GM19035 (cell line): Measurements from ENCODE around the gene EZH2.

Experiments used
- ATAC-seq: cut with Tn5 transposase; IDR thresholded peaks from one replicate; pipeline ENCODE4 v1.9.1; 2021; ENCODE audit not compliant: unreplicated experiment

Gene EZH2

DNA sequence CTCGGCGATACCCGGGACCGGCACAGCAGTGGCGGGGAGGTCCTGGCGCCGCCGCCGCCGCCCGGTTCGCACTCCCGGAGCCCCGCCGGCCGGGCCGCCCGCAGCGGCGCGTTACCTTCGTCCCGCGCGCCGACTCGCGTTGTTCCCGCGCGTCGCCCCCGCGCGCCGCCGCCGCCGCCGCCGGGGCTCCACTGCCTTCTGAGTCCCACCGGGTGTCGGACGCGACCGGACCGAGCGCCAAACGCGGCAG is at the start of gene EZH2:
Gene EZH2, minus strand, starts transcription at position 243 of the 250 bp plus-strand sequence. CDS start 36,993 bp downstream, outside the sequence.
- ATAC-seq, result peak; percentile 28

DNA sequence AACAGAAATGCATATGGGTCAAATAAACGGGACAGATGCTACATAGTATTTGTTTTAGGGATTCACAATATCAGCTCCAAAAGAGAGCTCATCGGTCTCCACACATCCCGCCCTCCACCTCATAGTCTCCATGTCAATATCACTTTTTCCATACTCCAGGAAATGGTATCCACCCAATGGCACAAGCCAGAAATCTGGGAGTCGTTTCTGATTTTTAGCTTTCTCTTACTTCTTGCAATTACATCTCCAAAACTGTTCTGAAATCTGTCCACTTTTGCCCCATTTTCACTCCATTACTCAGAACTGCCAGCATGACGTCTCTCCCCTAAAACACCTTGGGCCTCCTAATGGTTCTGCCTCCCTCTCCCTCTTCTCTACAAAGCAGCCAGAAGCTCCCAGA is 47.4 kb upstream of the EZH2 start:
- no peak for ATAC-seq

DNA sequence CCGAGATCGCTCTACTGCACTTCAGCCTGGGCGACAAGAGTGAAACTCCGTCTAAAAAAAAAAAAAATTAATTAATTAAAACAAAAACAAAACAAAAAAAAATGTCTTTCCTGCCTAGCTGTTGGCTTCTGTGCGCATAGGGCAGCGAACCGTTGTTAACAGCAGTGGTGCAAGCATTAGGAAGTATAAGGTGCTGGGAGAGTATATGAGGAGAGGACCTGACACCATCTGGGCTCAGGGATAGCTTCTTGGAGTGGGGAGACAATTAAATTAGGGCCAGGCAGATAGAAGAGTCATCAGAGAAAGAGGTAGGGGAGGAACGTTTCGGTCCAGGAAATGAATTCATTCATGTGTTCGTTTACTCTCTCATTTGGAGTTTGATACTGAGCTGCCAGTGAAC is 46.2 kb upstream of the EZH2 start:
- no peak for ATAC-seq

- no peak for ATAC-seq
Observed at GRCh38 chr7:148929176-148929575, 45.1 kb upstream of the EZH2 start.

- no peak for ATAC-seq
Observed at GRCh38 chr7:148927123-148928045, 43.3 kb upstream of the EZH2 start.

DNA sequence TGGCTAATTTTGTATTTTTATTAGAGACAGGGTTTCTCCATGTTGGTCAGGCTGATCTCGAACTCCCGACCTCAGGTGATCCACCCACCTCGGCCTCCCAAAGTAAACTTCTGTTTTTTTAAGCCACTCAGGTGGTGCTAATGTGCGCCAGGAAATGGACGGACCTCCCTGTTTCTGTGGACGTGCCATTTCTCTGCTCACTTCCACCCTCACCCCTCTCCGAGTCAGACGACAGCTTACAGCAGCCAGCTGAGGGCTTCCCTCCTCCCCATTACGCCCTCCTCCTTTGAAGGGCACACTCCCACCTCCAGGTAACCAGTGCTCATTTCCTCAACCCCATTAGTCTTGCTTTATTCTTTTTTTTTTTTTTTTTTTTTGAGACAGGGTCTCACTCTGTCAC is 41.7 kb upstream of the EZH2 start:
- ATAC-seq, result no peak

- ATAC-seq, result no peak
Observed at GRCh38 chr7:148924011-148924410, 39.9 kb upstream of the EZH2 start.

GRCh38 chr7:148921806-148922205 is 37.7 kb upstream of the EZH2 start:
- ATAC-seq, result no peak

DNA sequence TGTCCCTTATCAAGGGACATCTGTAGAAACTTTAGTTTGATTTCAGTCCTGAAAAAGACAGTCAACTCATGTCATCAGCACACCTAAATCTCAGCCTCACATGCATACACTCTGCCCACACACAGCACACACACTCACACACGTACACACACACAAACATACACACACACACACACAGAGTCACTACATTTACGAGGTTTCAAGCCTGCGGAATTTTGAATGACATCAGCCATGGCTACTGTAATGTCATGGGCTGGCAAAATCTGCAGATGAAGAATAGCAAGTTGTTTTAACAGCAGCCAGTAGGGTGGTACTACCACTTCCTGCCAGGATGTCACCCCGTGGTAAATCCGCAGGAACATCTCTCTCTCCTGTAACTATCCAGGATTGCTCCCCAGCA is 37.1 kb upstream of the EZH2 start:
- ATAC-seq, result no peak

GRCh38 chr7:148919859-148920258 is 35.8 kb upstream of the EZH2 start:
- no peak for ATAC-seq

DNA sequence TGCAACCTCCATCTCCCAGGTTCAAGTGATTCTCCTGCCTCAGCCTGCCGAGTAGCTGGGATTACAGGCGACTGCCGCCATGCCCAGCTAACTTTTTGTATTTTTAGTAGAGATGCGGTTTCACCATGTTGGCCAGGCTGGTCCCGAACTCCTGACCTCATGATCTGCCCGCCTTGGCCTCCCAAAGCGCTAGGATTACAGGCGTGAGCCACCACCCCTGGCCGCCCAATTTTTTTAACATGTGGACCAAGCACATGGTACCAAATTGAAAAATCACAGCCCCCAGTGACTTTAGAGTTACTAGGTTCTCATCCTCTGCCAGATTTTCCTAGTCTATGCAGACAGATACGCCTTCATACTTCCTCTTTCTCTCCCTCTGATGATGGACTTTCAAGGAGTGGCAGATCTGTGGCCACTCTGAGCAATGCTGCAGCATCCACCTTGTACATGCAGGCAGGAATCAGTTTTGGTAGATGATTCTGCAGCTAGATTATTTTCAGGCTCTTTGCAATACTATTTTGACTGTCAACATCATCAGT is 34.0 kb upstream of the EZH2 start:
- ATAC-seq, result no peak

- no peak for ATAC-seq
Observed at GRCh38 chr7:148916186-148916585, 32.1 kb upstream of the EZH2 start.

DNA sequence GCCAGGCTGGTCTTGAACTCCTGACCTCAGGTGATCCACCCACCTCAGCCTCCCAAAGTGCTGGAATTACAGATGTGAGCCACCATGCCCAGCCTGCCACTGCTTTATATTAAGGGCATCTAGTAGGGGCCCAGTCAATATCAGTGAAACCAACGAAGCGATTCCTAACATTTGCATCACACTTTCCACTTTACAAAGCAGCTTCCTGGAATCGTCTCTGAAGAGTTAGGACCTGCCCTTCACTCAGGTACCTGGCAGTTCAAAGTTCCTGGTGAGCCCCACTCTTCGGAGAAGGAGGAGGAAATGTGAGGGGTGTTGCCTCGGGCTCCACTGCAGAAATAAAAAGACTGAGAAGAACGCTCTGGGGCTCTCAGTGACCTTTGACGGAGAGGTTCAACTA is 31.1 kb upstream of the EZH2 start:
- ATAC-seq, result no peak

- peak; percentile 58 for ATAC-seq
Observed at GRCh38 chr7:148914208-148914777, 30.2 kb upstream of the EZH2 start.

DNA sequence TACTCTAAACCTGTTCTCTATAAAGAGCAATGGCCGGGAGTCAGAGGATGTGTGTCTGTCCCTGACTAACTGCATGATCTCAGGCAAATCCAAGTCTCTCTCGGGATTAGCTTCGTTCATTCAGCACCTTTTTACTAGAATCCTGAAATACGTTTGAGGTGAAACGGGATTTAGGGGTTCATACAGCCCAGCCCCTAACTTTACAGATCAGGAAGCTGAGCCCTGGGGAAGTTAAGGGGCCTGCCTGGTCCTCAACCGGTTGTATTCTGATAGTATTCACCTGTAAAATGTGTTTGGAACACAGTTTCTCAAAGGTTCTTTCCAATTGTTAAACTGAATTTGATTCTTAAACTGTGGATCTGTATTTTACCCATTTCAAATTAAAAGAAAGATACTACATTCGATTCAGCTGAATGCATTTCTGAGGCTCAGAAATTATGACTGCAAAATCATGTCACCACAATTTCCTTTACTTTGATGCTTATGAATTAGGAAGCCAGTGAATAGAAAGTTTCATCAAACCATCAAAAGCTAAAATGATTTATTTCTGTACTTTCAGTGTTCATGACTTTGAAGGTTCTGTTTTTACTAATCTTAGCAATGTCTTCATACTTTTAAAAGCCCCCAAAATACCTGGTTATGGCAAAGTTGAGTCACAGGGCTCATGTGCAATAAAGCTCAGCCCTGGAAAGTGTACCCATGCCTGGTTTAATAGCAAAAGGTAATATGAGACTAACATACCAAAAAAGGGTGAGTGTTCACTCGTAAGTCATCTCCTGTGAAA is 28.9 kb upstream of the EZH2 start:
- peak; percentile 53 for ATAC-seq

- no peak for ATAC-seq
Observed at GRCh38 chr7:148912151-148912550, 28.1 kb upstream of the EZH2 start.

- ATAC-seq, result no peak
Observed at GRCh38 chr7:148911626-148912025, 27.5 kb upstream of the EZH2 start.

GRCh38 chr7:148909568-148909967 is 25.5 kb upstream of the EZH2 start:
- ATAC-seq, result no peak

DNA sequence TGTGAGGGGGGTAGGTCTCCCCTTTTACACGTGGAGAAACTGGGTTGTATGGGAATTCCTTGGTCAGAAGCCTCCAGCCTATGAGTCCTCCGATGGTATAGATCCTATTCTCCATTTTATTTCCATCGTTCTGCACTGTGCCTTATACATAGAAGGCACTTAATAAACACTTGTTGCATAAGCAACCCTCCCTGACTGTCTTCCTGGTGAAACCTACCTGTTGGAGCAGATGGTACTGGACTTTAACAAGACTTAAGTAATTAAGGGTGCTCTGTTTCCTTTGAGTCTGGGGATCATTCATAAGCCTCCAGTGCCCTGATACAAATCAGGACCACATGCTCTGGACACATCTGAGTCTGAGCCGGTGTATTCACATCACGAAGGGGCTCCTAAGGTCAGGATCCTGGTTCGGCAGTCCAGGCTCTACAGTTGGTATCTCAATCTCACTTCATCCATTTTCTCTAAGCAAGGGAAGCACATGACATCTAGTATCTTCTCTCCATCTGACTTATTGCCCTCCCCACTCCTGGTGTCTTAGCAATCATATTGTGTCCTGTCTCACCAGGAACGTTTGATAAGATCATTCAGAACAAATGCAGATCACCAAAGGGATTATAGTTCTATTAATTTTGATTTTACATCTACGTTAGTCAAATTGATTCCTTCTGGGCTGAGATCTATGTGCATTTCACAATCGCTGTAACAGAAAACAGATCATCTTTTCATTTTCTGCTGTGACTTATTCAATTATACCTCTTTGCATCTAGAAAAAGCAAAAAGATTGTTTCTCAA is 22.8 kb upstream of the EZH2 start:
- ATAC-seq, result no peak

GRCh38 chr7:148905093-148905666 is 21.1 kb upstream of the EZH2 start:
- ATAC-seq, result no peak

GRCh38 chr7:148903504-148903903 is 19.4 kb upstream of the EZH2 start:
- ATAC-seq, result no peak
